Measurements from ENCODE around the gene RING1.
A peak's percentile ranks its signal among the peaks of the same experiment; 100 is the strongest.

RING1 gene

DNA sequence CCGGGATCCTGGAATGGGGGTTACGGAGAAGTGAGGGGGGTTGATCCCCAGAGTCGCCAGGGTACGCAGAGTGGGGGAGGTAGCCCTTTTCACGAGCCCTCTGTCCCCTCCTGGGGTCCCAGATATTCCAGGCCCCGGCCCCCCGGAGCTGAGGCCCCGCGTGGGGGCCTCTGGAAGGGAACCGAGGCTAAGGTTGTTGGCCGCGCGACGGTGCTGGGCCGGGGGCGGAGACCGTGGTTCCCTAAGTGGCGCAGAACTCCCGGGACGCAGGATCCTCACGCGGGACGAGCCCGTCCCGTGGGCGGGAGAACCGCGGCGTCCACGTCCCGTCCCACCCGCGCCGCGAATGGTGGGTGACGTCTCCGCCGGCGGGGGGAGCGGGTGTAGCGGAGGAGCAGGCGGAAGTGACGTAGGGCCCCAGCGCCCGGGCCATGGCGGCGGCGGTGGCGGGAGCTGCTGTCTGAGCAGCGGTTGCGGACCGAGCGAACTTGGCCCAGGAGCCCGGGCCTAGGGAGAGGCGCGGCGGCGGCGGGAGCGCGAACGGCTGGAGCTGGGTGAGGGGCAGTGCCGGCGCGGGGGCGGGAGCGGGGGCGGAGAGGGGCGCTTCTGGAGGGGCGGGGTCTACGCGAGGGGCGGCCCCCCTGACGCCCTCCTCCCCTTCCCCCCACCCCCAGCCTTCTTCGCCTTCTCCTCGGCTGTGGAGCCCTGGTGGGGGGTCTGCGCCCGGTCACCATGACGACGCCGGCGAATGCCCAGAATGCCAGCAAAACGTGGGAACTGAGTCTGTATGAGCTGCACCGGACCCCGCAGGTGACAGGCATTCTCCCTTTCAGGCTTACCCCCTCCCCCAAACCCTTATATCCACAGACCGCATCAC, at the start of gene RING1:
TSS of gene RING1 (plus strand) at position 410 of the 877 bp plus-strand sequence. CDS start at position 733, 323 bp downstream.
- peak; percentile 88 for DNase-seq

DNA sequence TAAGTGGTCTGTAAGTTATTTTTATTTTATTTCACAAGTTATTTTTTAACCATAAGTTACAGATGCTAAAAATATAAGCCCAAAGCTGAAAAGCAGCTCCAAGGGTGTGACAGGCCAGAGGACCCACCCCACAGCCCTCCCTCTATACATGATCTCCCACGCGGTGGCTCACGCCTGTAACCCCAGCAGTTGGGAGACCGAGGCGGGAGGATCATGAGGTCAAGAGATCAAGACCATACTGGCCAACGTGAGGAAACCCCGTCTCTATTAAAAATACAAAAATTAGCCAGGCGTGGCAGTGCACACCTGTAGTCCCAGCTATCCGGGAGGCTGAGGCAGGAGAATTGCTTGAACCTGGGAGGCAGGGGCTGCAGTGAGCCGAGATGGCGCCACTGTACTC, 48.2 kb upstream of the RING1 start:
- no peak for DNase-seq

DNA sequence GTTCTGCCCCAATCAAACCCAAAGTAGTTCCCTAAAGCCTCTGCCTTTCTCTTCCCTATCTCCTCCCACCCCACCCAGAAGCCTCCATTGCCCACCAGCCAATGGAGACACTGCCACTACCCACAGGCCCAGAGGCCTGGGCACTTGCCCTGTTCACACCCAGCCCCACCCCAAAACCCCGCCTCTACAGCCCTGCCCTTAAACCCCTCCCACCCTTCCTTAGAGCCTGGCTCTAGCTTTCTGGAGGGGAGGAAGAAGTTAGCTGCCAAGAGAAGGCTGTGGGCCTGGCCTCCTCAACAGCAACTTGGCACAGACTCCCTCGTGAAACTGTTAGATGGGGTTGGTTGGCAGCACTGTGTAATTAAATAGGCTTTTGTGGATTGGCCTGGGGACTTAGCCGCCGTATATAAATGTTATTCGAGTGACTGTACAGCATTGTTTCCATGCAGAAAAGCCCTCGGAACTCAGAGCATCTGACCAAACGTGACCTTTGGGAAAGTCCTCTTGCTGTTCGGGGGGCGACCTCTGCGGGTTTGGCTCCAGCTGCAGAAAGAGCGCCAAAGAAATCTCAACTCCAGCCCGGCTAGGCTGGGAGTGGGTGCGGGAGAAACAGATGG, 47.5 kb upstream of the RING1 start:
- no peak for DNase-seq

DNA sequence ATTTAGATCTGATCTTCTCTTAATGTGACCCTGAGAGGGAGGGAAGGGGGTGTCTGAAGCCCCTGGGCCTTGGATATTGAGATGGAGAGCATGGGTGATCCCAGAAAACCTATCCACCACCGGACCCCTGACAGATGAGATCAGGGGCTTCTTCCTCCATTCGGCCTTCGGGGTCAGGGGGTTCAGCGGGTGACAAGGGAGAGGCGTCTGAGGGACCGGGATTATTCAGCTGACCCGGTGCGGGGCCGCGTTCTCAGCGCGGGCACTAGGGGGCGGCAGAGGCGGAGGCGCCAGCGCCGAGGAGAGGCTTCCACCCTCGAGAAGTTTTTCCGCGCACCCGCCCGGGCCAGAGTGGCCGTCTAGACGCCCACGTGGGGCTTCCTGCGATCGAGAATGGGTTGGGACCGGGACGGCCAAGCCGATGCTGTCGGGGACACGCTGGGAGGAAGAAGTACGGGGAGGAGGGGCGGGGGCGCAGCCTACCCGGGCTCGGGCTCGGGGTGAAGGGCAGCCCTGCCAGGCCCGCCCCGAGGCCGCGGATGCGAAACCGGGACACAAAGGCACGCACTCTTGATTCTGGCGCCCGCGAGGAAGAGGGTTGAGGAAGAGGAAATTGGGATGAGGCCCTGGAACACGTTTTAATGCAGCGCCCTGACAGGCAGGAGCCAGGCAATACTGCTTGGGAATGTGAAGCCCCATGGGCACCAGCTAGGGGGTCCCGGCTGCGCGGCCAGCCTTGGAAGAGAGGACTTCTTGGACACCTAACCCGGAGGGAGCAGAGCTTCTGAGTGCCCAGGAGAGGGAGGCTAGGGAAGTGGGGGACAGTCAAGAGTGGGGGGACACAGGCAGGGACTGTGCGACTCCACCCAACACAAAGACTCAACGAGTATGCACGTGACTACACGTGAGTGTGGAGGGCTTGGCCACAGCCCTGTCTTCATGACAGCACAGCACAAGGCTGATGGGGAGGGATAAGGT, 46.7 kb upstream of the RING1 start:
- DNase-seq, result peak; percentile 52

DNA sequence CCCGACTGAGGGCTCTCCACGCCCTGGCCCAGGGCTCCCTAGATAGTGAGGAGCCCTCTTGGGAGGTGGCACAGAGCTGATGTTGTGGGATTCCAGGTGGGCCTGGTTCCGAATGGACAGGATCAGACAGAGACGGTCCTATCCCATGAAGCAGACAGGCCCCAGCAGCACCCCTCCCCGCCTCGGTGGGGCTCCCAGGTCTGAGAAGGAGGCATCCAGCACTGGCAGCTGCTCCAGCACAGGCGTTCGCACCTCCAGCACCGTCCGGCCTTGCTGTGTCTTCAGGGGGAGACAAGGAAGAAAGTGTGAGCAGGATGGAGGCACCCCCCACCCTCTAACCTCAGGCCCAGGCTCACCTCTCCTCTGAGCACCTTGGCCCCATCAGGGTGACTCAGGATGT, 44.8 kb upstream of the RING1 start:
- DNase-seq, result no peak

DNA sequence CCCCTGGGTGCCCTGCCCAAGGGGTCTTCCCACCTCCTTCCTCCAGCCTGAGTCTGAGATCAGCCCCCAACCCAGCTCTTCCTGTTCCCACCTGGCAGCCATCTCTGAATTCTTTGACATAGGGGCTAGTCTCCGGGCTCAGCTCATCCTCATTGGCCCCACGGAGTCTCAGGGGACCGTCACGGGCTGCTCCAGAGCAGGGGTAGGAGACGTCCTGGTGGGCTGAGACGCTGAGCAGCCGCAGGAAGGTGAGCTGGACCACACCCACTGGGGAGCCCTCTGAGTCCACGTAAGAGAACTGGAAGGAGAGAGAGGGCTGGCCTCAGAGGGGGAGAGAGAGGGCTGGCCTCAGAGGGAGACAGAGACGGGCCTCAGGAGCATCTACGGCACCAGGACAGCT, 44.1 kb upstream of the RING1 start:
- no peak for DNase-seq

DNA sequence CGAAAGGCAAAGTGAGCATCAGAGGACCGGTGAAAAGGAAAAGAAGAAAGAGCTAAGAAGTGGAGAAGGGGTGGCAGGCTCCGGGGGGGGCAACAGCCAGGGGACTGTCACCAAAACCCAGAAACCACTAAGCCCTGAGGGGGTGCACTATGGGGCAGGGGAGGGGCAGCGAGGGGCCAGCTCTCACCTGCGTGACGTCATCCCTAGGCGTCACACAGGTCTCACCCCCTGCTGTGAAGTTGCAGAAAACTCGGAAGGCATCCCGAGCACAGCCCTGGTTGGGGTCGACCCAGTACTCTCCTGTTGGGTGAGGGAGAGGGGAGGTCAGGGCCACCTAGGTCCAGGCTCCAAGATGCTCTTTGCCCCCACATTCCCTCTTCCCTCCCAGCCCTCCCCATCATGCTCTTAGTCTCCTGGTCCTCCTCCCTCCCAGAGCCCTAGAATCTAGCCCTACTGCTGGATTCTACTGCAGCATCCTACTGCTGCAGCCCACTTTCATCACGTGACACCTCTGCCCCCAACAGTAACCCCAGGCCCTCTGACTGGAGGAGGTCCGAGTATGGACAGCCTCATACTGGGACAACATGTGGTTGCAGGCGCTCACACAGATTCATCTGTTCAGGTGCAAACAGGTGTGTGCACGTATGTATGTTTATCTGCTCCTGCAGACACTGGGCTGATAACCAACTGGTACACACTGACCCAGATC, 43.5 kb upstream of the RING1 start:
- no peak for DNase-seq

DNA sequence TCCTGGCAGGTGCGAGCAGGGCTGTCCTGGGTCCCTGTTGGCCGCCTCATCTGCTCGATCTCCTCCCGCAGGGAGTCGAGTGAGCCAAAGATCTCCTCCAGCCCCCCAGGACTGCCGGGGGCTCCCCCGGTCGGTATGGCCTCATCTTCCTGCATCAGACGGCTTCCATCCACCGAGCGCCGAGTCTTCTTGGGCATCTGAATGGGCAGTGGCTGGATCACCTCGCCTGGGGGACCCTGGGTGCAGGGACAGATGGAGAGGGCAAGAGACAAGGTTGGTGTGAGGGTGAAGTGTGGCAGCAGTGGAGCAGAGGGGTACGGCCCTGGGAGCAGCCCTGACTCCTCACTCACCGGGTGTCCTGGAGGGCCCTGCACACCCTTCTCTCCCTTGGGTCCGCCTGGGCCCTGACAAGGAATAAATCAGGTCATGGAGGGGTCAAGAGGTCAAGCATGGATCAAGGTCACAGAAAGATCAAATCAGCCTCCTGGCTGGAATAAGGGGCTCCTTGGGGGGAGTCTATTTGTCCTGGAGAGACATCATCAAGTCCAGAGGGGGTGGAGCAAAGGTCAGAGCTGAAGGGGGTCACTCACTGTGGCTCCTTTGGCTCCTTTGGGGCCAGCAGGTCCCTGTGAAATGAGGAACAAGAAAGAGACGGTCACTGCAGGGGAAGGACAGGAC, 42.6 kb upstream of the RING1 start:
- DNase-seq, result no peak

DNA sequence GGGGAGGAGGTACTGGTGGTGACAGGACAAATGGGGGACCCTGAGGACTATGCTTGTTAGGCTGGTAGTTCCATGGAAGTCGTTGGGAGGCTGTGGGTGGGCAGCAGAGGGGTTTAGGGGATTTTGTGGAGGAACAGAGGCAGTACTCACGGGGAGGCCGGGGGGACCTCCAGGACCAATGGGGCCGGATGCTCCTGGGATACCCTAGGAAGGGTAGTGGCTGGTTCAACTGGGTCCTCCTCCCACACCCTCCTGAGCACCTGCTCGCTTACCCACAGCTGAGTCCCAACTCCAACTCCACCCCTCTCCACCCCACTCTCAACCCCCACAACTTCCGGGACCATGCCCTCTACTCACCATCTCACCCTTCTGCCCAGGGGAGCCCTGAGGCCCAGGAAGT, 41.9 kb upstream of the RING1 start:
- DNase-seq, result no peak

DNA sequence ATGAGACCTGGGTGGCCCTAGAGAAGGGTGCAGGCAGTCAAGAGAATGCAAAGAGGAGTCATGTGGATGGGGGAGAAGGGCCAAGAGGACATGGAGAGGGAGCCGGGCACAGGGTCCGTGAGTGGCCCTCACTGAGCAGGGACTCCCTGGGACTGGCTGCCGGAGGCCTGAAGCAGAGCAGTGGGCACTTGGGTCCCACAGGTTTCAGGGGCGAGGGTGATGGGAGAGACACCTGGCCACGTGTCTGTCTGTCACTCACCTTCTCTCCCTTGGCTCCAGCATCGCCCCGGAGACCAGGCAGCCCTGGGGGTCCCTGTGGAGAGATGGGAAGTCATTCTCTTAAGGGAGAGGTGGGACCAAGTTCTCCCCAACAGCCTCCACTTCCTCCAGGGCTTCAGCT, 41.5 kb upstream of the RING1 start:
- DNase-seq, result no peak

DNA sequence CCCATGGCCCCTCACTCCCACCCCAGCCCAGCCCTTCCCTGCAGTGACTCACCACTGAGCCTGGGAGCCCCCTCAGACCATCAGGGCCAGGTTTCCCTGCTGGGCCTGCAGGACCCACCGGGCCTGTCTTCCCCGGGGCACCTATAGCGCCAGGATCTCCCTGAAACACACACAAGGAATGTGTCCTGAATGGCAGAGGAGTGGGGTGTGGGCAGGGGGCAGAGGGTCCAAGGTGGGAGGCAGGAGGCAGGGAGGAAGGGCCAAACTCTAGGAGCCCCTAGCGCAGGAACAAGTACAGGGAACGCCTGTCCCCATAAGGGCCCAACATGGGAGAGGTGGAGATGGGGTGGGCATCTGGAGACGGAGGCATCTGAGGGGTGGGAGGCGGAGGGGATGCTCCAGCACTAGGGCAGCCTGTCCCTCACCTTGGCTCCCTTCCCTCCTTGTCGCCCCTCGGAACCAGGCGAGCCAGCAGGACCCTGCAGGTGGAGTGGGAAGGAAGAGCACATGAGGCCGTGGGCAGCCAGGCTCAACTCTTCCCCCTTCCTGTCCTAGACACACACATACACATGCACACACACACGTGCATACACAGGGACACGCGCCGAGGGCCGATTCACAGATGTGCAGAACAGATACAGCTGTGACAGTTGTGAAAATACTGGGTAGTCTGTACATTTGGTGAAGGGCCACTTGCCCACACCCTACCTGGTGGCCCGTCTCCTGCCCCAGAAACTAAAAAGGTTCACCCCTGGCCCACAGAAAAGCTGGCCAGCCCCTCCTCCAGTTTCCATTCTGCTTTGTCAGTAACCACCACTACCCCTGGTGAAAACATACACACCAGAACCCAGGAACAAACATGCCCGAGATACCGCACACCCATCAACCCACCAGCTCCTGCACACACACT, 40.7 kb upstream of the RING1 start:
- DNase-seq, result no peak

DNA sequence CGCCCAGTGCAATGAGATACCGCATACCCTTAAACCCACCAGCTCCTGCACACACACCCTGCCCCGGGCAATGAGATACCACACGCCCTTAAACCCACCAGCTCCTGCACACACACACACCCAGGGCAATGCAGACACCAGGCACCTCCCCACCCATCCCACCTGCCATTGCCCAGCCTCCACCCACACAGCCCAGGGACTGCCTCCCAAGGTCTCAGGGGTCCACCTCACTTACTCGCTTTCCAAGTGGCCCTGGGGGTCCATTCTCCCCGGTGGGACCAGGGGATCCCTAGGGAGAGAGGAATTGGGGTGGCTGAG, 40.1 kb upstream of the RING1 start:
- DNase-seq, result no peak

DNA sequence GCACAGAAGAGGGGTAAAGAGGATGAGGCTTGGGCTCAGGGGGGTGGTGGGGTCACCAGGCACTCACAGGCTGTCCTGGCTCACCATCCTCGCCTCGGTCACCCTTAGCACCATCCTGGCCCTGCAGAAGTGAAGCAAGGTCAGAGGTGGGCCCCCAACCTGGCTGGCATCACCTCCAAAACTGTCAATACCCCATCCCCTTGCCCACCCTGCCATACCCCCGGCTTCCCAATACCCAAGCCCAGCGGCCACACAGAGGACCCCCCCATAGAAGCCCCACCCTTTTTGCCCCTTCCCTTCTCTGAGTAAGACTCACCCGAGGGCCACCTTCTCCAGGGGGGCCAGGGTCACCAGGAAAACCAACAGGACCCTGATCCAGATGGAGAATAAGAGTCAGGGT, 39.7 kb upstream of the RING1 start:
- no peak for DNase-seq

DNA sequence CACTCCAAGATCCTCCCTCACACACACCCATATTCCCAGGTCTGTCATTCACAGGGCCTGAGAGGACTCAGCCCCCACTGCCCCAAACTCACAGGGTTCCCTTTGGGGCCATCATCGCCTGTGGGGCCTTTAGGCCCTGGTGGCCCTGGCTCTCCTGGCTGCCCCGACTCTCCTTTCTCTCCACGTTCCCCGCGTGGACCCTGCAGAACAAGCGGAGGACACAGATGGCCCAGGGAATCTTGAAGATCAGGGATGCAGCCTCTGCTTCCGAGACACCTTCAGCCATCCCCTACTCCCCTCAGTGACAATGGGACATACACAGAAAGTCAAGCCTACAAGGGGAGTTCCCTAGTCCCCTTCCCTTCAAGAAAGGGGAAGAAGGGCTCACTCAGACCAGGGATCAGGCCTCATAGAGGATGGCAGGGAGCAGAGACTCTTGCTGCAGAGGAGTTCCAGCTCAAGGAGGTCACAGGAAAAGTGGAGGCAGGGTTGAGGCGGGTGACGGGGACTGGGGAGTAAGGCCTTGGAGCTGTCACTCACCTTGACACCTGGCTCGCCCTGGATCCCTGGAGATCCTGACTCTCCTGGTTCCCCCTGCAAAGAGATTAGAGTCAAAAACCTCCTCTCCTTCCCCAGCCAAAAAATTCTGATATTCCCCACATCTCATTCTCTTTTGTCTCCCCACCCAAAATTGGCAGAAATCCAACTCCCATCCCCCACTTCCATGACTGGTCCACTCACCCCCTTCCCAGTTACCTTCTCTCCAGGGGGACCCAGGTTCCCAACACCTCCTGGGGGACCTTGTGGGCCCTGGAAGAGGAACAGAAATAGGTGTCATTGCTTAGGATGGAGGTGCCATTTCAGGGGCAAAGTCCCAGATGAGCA, 38.8 kb upstream of the RING1 start:
- no peak for DNase-seq

DNA sequence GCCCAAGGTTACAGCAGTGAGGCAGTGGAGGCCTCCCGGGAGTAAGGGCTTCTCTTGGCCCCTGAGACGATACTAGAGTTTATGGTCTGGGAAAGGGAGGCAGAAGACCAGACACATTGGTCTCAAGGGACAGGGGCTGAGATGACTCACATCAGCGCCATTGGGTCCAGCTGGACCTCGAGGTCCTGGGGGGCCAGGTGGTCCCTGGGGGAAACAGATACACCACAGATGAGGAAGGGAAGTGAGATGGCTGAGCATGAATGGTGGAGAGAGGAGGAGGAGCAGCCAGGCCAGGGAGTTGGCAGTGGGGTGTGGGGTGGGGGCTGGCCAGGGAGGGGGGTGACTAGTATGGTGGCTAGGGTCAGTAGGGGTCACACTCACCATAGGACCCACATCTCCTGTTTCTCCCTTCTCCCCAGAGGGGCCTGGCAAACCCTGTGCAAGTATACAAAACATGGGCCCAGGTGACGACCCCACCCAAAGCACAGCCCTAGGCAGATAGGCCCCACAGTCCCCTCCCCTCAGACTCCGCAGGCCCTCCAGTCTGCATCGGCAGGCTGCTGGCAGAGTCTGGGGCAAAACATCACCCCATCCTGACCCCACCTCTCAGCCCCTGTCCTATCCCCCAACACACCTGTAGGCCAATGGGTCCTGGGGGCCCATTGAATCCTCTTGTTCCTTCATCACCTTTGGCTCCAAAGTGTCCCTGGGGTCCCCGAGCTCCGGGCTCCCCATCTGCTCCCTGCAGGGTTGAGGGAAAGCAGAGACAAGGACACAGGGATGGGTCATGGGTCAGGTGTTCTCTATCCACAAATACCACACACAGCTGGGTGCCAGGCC, 37.9 kb upstream of the RING1 start:
- DNase-seq, result no peak

DNA sequence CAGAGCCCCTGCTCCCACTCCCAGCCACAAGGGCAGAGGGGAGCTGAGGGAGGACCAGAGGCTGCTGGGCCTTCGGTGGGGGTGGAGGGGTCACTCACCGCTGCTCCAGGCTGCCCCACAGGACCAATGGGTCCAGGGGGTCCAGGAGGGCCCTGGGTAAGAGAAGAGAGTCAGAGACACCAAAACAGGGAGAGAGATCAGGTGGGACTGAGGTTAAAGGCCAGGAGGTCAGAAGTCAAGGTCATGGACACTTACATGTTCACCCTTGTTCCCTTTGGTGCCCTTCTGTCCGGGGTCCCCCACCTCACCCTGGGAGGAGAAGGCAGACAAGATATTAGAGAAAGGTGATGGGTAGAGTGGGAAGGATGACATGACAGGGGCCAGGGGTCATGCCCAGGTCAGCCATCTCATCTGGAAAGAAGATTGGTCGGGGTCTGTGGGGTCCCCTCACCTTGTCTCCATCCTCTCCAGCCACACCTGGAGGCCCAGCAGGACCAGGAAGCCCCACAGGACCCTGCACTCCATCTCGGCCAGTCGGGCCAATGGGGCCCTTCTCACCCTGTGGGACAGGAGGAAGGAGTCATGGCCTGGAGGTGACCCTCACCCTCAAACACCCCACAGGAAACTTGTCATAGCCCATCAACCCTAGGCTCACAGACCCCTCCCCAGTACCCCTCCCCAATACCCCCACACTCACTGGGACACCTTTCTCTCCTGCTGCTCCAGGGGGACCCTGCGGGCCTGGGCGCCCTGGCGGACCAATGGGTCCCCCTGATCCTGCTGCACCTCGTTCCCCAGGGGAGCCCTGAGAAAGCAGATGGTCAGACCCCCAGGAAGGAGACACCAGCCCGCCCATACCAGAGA, 37.1 kb upstream of the RING1 start:
- no peak for DNase-seq

DNA sequence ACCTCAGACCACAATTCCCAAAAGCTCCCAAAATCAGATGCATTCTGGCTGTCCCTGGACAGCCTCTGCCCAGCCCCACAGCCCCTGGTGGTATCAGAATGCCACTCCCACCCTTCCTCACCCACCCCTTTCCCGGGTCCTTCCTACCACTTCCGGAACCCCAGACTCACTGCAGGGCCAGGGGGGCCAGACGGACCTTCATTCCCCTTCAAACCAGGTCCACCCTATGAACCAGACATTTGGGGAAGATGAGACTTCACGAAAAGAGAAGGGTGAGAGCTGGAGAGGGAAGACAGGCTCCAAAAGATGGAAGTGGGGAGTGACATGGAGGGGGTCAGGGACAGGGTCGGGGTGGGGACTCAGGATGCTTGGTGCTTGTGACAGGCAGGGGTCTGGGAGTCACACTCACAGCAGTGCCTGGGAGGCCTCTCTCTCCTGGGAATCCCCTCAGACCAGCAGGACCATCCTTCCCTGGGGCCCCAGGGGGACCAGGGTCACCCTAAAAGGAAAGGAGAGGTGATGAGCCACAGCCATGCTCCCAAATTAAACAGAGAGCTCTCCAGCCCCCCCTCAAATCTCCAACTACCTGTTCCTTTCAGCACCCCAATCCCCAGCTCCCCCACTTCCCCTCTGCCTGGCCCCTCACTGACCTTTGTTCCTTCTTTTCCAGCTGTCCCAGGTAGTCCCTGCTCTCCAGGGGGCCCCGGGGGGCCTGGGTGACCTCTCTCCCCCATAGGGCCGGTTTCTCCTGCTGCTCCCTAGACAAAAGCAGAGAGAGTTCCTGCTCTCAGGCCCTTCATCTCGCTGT, 36.2 kb upstream of the RING1 start:
- DNase-seq, result no peak

Data from NCI-H2171 (cell line).